OCI-LY3 (cell line): ENCODE data around the gene MORC3.

Experiments
- H2AFZ ChIP-seq: fragments of 200-600, 300-600 bp; shearing (Covaris generic); 2 replicates; pipeline ENCODE4 v1.6.0; 2014; ENCODE audit warnings: antibody characterized with exemption, low read depth, low read length
- H3K27ac ChIP-seq: fragments of 200-600, 300-600 bp; sonication (generic); 2 replicates; pipeline ENCODE4 v1.5.1; 2014; ENCODE audit warnings: mild to moderate bottlenecking, low read length, moderate library complexity, mixed read lengths
- H3K27me3 ChIP-seq: fragments of 200-600, 300-600 bp; sonication (generic); 2 replicates; pipeline ENCODE4 v1.6.1; 2014; ENCODE audit warnings: low read depth, low read length, mixed read lengths
- H3K36me3 ChIP-seq: fragments of 200-600, 300-600 bp; sonication (generic); replicated peaks from 2 replicates; pipeline ENCODE3; 2014; ENCODE audit warnings: low read depth, low read length, mixed read lengths
- H3K4me1 ChIP-seq: fragments of 300-600, 200-600 bp; sonication (generic); 2 replicates; pipeline ENCODE4 v1.6.1; 2014; ENCODE audit warnings: low read length, mixed read lengths
- H3K4me2 ChIP-seq: fragments of 200-600, 300-600 bp; sonication (generic); 2 replicates; pipeline ENCODE4 v1.6.1; 2014; ENCODE audit warnings: low read length, mixed read lengths
- H3K4me3 ChIP-seq: fragments of 300-600, 200-600 bp; sonication (generic); 2 replicates; pipeline ENCODE4 v1.5.1; 2014; ENCODE audit warnings: antibody characterized with exemption, mild to moderate bottlenecking, low read length, moderate library complexity
- H3K79me2 ChIP-seq: fragments of 300-600, 200-600 bp; shearing (Covaris generic); 2 replicates; pipeline ENCODE4 v1.6.1; 2014; ENCODE audit warnings: mild to moderate bottlenecking, low read length, mixed read lengths
- H3K9ac ChIP-seq: fragments of 300-600, 200-600 bp; shearing (Covaris generic); 2 replicates; pipeline ENCODE4 v1.6.0; 2014; ENCODE audit warnings: mild to moderate bottlenecking, low read length, moderate library complexity
- H3K9me3 ChIP-seq: fragments of 200-600, 300-600 bp; shearing (Covaris generic); 2 replicates; pipeline ENCODE4 v1.6.1; 2014; ENCODE audit warnings: low read length, mixed read lengths; ENCODE audit not compliant: insufficient read depth
- H4K20me1 ChIP-seq: fragments of 200-600, 300-600 bp; sonication (generic); 2 replicates; pipeline ENCODE4 v1.6.1; 2016; ENCODE audit warnings: low read length, mixed read lengths; ENCODE audit not compliant: insufficient read depth
- CTCF ChIP-seq: fragments of 200-600, 300-600 bp; sonication (generic); IDR thresholded peaks from 2 replicates; pipeline ENCODE4 v1.5.1; 2014; ENCODE audit warnings: antibody characterized with exemption, low read length, low read depth
- EZH2phosphoT487 ChIP-seq: fragments of 200-600 bp; shearing (Covaris generic); IDR thresholded peaks from 2 replicates; pipeline ENCODE4 v1.6.1; 2018; ENCODE audit warnings: antibody characterized with exemption, mixed run types, low read depth

MORC3 gene

GRCh38 chr21:36425286-36425685 lies 105.3 kb downstream of the MORC3 start:
- H3K9me3 ChIP-seq, result no peaks in the 10 kb centered on the region
- H4K20me1 ChIP-seq, result no peaks in the 10 kb centered on the region
- no peak overlapping the region for H3K4me2 ChIP-seq
- TF ChIP-seq EZH2phosphoT487 (no peak), CTCF (no peak)
- no peak overlapping the region for H3K4me3 ChIP-seq
- H3K27ac ChIP-seq, result no peak overlapping the region
- H3K36me3 ChIP-seq, result no peaks in the 10 kb centered on the region
- no peaks in the 10 kb centered on the region for H3K27me3 ChIP-seq
- peaks cover 18% of the 10 kb centered on the region for H3K4me1 ChIP-seq
- no peaks in the 10 kb centered on the region for H3K79me2 ChIP-seq
- H2AFZ ChIP-seq, result no peak overlapping the region
- H3K9ac ChIP-seq, result no peak overlapping the region
